Inflammatory macrophage (primary cell): ENCODE measurements around the gene STAG3.

Experiments
- DNase-seq, 2 donors: peaks; one replicate each; pipeline ENCODE4 v3.0.0-alpha.2; 2020 to 2022

Gene STAG3

DNA sequence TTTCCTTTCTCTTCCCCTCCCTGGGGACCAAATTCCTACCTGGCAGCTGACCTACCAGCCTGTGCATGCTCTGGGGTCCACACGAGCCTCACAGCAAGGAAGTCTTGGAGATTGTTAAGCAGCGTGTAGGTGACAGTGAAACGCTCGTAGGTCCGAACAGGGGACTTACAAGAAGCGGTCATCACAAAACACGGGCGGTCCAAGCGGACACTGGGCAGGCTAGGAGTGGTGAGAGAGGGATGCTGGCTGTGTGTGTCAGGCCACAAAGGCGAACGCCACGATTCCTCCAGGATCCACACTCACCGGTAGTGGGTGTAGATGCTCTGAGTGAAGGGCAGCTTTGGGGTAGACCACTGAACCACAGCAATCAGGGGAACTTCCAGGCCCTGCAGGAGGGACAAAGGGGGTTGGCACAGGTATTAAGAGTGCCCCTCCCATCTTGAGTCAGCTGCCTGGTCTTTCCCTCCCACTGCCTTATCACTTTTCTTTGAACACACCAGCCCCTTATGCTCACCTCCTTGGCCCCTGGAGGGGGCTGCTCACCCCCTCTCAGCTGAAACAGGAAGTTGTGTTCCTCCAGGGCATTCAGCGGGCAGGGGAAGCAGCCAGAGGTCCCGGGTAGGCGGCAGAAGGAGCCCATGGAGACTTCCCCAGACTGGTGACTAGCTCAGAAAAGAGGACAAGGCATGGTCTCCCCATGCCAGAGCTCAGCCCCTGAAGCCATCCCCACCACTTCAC is 21.2 kb upstream of the STAG3 start:
- DNase-seq = peak; percentile 56 to 77

DNA sequence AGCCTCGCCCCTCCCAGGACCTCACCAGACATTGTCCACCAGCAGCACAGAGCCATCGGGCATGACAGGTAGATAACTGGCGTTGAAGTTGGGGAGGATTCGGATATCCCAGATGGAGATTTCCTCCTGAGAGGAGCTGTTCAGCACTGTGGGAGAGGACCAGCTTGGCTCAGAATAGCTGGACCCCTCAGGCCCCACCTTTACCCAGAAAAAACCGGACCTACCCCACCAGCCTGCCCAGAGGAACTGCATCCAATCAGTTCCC is 20.7 kb upstream of the STAG3 start:
- DNase-seq = no peak

DNA sequence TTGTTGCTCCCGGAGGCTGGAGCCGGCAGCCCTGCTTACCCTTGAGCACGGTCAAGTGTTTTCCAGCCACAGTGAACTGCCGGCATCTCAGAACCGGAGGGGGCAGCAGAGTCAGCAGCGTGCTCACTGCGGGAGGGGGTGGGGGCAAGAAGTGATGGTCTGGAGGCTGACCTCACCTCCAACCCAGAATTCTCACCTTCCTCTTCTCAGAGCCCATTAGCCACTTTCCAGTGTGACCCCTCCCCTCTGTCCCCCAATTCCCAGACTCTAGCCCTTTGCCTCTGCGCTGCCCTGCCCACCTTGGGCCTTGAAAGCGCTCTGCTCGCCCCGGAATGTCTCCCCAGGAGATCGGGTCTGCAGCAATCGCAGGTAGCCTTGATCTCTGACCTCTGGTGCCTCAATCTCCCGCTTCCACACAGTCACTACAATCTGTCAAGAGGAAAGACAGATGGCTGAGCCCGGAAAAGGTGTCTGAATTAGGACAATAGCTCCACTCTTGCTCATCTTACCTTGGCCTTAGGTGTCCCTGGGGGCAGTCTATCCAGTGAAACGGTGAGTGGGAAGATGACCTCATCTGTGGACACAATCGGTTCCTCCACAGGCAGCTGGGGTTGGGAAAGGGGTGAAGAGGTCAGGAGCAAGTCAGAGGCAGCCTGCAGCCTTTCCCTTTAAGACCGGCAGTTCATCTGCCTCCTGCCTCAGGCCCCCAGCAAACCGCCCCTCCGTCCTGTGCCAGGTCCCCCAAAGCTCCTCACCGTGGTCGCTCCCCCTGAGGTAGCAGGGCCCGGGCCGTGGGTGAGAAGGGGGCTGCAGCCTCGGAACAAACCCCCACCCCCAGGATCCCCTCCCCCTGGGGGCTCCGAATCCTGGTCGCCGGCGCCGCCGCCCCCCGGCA is 20.1 kb upstream of the STAG3 start:
- peak; percentile 69 to 86 for DNase-seq

- DNase-seq = peak; percentile 84 to 90
Measured at GRCh38 chr7:100158229-100159098, 19.3 kb upstream of the STAG3 start, which contains the start of gene TRAPPC14. TSS of gene TRAPPC14 (minus strand) at chr7:100158723. CDS start at chr7:100158499, 224 bp downstream.

GRCh38 chr7:100159099-100159623 is 18.6 kb upstream of the STAG3 start:
- DNase-seq = peak; percentile 20 to 26

GRCh38 chr7:100160067-100160466 is 17.7 kb upstream of the STAG3 start:
- no peak for DNase-seq

GRCh38 chr7:100163006-100163531 is 14.6 kb upstream of the STAG3 start:
- DNase-seq = no peak

DNA sequence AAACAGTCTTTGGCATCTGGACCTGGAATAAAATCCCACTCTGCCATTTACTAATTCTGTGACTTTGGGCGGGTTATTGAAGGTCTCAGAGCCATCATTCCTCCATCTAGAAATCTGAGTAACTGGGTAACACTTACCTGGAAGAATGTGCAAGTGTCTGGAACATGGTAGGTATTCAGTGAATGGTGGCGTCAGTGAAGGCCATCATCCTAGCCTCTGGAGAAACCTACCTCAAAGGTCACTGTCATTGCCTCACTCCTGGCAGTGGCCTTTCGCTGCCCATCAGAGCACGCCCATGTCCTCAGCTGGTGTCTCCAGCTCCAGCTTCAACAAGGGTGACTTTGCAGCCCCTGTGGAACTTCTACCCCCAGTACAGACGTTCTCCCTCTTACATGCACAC is 13.8 kb upstream of the STAG3 start:
- DNase-seq = no peak

DNA sequence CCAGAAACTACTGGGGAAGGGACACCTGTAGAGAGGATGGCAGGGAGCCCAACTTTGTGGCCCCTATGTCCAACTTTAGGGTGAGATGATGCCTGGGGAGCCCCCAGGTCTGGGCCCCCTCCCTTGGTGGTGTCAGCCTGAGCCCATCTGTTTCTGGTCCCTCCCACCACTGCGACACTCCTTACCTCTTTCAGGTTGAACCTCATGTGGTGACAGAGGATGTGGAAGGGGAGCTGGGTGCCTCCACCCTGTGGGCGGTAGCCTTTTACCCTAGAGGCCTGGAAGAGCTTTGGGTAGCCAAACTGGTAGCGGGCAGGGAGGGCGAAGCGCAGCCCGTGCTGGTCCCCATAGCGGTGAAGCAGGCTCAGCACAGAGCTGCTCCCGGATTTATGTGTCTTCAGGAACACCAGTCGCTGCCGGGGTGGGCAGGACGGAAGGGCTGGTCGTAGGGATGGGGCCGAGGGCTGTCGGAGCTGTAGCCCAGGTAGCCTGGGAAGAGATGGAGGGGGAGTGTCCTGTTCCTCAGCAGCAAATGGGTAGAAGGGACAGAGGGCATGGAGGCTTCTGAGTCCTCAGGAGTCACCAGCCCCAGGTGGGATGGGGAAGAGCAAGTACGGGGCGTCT is 11.3 kb upstream of the STAG3 start:
- DNase-seq = no peak

DNA sequence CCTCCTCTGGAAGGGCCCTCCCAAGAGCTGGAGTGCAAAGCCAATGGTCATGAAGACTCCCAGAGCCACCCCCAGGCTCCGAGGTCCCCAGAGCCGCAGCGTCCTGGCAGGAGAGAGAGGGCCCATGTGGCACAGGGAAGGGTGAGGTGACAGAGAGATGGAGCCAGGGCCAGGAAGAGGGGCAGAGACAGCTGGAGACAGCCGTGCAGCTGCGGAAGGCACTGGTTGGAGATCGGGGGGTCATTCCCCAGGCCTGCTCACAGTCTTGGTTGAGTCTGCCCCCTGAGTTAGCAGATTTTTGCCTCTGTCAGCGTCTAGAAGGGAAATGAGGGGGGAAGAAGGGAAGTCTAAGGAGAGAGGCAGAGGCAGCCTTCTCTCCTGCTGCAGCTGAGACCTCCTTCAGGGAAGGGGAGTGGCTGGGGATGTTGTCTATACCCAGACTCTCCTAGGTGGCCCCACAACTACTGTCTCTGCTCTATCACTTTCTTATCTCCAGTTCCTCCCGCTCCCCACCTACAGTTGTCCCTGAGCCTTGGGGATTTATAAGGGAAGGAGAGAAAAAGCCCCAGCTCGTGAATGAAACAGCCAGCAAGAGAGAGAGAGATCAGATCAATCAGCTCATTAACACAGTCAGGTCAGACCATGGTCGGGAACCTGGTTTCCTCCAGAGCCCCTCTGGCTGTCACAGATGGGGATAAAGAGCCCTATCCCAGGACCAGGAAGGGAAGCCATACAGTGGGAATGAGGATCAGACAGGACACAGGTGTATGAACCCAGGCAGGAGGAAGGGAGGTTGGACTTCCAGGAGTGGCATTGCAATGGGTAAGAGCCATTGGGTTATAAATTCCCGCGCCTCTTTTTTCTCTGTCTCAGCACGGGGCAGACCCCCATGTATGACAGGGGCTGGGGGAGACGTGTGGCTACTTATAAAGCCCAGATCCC is 10.5 kb upstream of the STAG3 start:
- DNase-seq = no peak

GRCh38 chr7:100167912-100168323 is 9.8 kb upstream of the STAG3 start:
- DNase-seq = no peak

- DNase-seq = no peak
Measured at GRCh38 chr7:100169147-100169850, 8.4 kb upstream of the STAG3 start.

DNA sequence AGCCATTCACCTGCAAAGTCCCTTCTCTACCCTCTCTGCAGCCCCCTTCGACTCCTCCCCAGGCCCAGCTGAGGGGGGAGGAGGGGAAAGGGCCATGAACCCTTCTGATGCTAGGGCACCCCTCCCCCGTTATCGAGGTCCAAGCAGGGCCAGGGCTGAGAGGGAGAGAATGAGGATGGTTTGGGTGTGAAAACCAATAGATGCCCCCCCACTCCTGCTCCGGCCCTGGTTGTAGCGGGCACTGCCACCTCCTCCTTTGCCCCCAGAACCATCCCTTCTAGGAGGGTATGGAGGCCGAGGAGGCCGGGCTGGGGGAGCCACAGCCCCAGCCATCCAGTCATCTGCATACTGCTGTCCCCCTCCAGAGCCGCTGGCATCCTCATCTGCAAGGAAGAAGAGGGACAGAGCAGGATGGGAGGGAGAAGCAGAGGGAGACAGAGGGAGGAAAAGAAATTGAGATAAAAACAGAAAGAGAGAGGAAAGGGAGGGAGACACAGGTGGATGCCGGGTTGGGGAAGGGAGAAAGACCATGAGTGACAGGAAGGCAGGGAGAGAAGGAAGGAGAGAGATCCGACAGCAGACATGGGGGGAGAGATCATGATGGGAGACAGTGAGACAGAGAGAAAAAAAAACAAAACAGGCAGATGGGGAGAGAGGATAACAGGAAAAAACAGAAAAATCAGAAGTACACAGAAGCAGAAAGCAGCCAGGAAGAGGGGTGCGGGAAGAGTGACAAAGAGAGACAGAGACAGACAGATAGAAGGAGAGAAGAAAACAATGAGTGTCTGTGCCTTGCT is 7.4 kb upstream of the STAG3 start:
- DNase-seq = no peak

GRCh38 chr7:100171087-100171681 is 6.5 kb upstream of the STAG3 start:
- no peak for DNase-seq

- no peak for DNase-seq
Measured at GRCh38 chr7:100171840-100172239, 5.9 kb upstream of the STAG3 start.

- no peak for DNase-seq
Measured at GRCh38 chr7:100173806-100174495, 3.8 kb upstream of the STAG3 start.

DNA sequence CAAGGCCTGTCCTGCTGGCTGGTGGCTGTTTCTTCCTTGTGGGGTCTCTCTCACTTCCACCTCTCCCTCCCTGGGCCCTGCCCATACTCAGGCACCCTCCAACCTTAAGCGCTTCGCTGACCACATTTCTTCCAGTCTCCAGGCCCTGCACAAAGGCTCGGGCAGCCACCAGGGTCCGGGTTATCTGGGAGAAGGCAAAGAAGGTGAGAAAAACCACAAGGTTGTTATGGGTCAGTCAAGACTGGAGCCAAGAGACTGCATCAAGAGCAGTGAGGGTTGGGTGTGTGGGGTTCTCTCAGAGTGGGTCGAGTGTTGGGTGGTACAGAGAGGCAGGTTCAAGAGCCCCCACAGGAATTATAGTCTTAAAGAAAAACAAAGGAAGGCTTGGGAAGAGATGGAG is 3.1 kb upstream of the STAG3 start:
- DNase-seq = no peak

DNA sequence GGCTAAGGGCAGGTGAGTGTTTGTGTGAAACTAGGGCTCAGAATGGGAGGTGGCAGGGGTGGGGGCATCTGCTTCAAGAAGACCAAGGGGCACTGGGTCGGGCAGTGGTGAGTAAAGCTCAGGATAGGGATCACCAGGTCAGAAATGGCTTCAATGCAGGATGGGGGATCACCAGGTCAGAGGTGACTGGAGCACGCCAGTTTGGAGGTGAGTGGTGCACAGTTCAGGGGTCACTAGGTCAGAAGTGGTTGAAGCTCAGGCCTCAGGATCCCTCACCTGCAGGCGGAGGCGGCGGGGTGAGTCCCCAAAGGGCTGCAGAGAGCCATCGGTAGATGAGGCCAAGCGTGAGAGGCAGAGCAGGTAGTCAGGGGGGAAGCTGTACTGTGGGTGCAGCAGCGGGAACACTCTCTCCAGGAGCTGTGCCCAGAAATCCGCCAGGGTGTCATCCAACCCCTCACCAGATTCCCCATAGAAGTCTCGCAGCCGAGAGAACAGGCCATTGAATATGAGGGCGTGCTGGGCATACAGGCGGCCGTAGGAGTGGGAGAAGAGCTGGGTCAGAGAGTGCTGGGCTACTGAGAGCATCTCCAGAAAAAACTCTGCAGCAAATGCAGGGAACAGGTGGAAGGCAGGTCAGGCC is 2.3 kb upstream of the STAG3 start:
- DNase-seq = no peak
